ENCODE results near the gene FMN1.

FMN1 gene

DNA sequence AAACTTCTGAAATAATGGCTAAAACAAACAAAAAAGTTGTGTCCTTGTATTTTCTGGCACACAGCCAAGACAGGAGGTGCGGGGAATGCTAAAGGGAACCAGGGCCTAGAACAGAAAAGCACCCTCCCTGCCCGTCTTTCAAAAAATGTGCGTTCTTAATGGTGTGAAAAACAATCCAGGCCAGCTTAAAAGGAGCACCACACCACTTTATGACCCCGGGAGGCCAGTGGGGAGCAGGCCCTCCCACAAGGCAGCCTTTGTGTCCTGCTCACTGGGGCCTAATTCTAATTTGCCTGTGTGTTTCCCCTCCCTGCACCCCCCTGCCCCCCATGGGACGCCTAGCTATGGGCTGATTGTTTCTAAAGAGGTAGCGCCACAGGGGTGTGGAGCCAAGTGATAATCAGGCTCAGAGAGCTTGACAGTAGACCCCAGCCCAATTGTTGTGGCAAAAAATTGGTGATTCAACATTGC is 295.4 kb downstream of the FMN1 start:
- Histone ChIP-seq H2AFZ (ENCODE audit: insufficient read depth, low read length, poor library complexity) (peak overlapping the region; percentile 35), H3K9ac (ENCODE audit: low read length) (no peak overlapping the region), H3K4me3 (ENCODE audit: low read depth, low read length) (no peak overlapping the region), H3K23ac (ENCODE audit: low read length) (no peak overlapping the region), H3K79me1 (ENCODE audit: low read length) (no peaks in the 10 kb centered on the region), H3K36me3 (ENCODE audit: control insufficient read depth in 1 of 2, insufficient read depth in 2 of 2, low read length in 2 of 2) (no peaks in the 10 kb centered on the region), H3K18ac (ENCODE audit: low read length) (no peak overlapping the region), H3K4me2 (ENCODE audit: low read length) (no peak overlapping the region), H2BK120ac (ENCODE audit: insufficient read depth, low read length, poor library complexity) (no peak overlapping the region), H3K9me3 (ENCODE audit: insufficient read depth, low read depth, low read length) (no peaks in the 10 kb centered on the region), H2AK5ac (ENCODE audit: low read length) (no peak overlapping the region), H4K91ac (ENCODE audit: low read depth, low read length) (no peak overlapping the region), H4K12ac (ENCODE audit: low read depth, low read length) (no peak overlapping the region), H3K14ac (ENCODE audit: low read length) (no peak overlapping the region), H3K4me1 (ENCODE audit: control insufficient read depth in 1 of 2, insufficient read depth in 2 of 2, low read length in 2 of 2) (no peaks in the 10 kb centered on the region), H2BK5ac (ENCODE audit: low read depth, low read length, poor library complexity) (no peak overlapping the region), H3K27ac (ENCODE audit: low read depth, low read length) (no peak overlapping the region), H3K4ac (ENCODE audit: low read depth, low read length) (no peak overlapping the region), H2BK12ac (ENCODE audit: low read length) (no peak overlapping the region), H3K27me3 (ENCODE audit: insufficient read depth, low read length) (no peaks in the 10 kb centered on the region), H3K79me2 (ENCODE audit: control insufficient read depth, insufficient read depth, low read length, poor library complexity) (no peaks in the 10 kb centered on the region), H4K8ac (ENCODE audit: low read depth, low read length) (peak overlapping the region; percentile 19)
- DNase-seq = no peak
- WGBS (ENCODE audit: extremely low coverage, insufficient coverage, insufficient read length) = no CpG with 5 or more reads among the region's 6 CpGs

DNA sequence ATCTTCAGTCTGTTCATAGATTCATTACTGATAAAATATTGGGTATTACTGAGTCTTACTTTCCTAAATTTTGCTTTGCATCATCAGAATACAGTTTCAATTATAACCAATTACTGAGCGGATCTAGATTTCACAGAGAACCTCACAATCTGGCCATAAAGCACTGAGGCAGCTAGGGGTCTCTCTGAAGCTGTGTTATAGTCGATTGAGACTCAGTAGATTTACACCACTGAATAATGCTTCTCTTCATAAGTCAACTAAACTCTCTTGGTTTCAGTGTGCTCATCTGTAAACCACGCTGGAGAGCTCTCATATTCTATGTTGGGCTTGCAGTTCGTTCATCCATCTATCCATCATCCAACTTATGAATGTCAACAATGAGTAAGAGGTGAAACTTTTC is 296.1 kb downstream of the FMN1 start:
- no peak overlapping the region for H3K18ac ChIP-seq (ENCODE audit: low read length)
- no peak overlapping the region for H2BK12ac ChIP-seq (ENCODE audit: low read length)
- H3K4me2 ChIP-seq (ENCODE audit: low read length) = no peak overlapping the region
- no peaks in the 10 kb centered on the region for H3K9me3 ChIP-seq (ENCODE audit: insufficient read depth, low read depth, low read length)
- no CpG with 5 or more reads among the region's 4 CpGs for WGBS (ENCODE audit: extremely low coverage, insufficient coverage, insufficient read length)
- no peaks in the 10 kb centered on the region for H3K79me1 ChIP-seq (ENCODE audit: low read length)
- no peak overlapping the region for H2BK5ac ChIP-seq (ENCODE audit: low read depth, low read length, poor library complexity)
- DNase-seq = no peak
- H3K4me1 ChIP-seq (ENCODE audit: control insufficient read depth in 1 of 2, insufficient read depth in 2 of 2, low read length in 2 of 2) = no peaks in the 10 kb centered on the region
- H3K4me3 ChIP-seq (ENCODE audit: low read depth, low read length) = no peak overlapping the region
- H3K23ac ChIP-seq (ENCODE audit: low read length) = no peak overlapping the region
- no peak overlapping the region for H4K8ac ChIP-seq (ENCODE audit: low read depth, low read length)
- no peaks in the 10 kb centered on the region for H3K36me3 ChIP-seq (ENCODE audit: control insufficient read depth in 1 of 2, insufficient read depth in 2 of 2, low read length in 2 of 2)
- no peak overlapping the region for H2AFZ ChIP-seq (ENCODE audit: insufficient read depth, low read length, poor library complexity)
- no peak overlapping the region for H2AK5ac ChIP-seq (ENCODE audit: low read length)
- no peak overlapping the region for H3K9ac ChIP-seq (ENCODE audit: low read length)
- H4K91ac ChIP-seq (ENCODE audit: low read depth, low read length) = no peak overlapping the region
- no peak overlapping the region for H4K12ac ChIP-seq (ENCODE audit: low read depth, low read length)
- H3K4ac ChIP-seq (ENCODE audit: low read depth, low read length) = no peak overlapping the region
- H3K14ac ChIP-seq (ENCODE audit: low read length) = no peak overlapping the region
- no peaks in the 10 kb centered on the region for H3K27me3 ChIP-seq (ENCODE audit: insufficient read depth, low read length)
- no peak overlapping the region for H3K27ac ChIP-seq (ENCODE audit: low read depth, low read length)
- H2BK120ac ChIP-seq (ENCODE audit: insufficient read depth, low read length, poor library complexity) = no peak overlapping the region
- no peaks in the 10 kb centered on the region for H3K79me2 ChIP-seq (ENCODE audit: control insufficient read depth, insufficient read depth, low read length, poor library complexity)

DNA sequence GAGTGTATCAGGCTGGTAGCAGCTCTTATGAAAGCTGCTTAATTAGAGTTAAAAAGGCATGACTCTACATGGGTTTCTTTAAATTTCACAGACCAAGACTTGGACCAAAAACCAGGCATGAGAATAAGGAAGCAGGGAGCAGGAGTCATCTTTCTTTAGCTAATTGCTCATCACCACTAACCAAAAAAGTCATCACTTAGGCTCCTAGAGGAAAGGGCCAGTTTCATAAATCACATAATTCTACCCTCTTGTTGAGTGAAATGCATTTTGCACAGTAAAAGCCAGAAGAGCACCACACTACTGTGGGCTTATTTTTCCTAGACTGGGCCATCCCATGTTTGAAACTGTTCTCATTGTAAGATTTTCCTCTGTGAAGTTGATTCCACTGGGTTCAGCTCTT is 301.1 kb downstream of the FMN1 start:
- no peak overlapping the region for H2AK5ac ChIP-seq (ENCODE audit: low read length)
- no peak overlapping the region for H3K4me3 ChIP-seq (ENCODE audit: low read depth, low read length)
- no peak overlapping the region for H3K4ac ChIP-seq (ENCODE audit: low read depth, low read length)
- H3K23ac ChIP-seq (ENCODE audit: low read length) = no peak overlapping the region
- H2BK5ac ChIP-seq (ENCODE audit: low read depth, low read length, poor library complexity) = no peak overlapping the region
- H3K4me2 ChIP-seq (ENCODE audit: low read length) = no peak overlapping the region
- H4K8ac ChIP-seq (ENCODE audit: low read depth, low read length) = no peak overlapping the region
- no peak overlapping the region for H3K27ac ChIP-seq (ENCODE audit: low read depth, low read length)
- H3K27me3 ChIP-seq (ENCODE audit: insufficient read depth, low read length) = no peaks in the 10 kb centered on the region
- no peak overlapping the region for H3K18ac ChIP-seq (ENCODE audit: low read length)
- H3K36me3 ChIP-seq (ENCODE audit: control insufficient read depth in 1 of 2, insufficient read depth in 2 of 2, low read length in 2 of 2) = no peaks in the 10 kb centered on the region
- no peak overlapping the region for H4K91ac ChIP-seq (ENCODE audit: low read depth, low read length)
- H3K9ac ChIP-seq (ENCODE audit: low read length) = no peak overlapping the region
- no peak for DNase-seq
- H3K79me1 ChIP-seq (ENCODE audit: low read length) = no peaks in the 10 kb centered on the region
- no peaks in the 10 kb centered on the region for H3K9me3 ChIP-seq (ENCODE audit: insufficient read depth, low read depth, low read length)
- no peak overlapping the region for H2AFZ ChIP-seq (ENCODE audit: insufficient read depth, low read length, poor library complexity)
- no peaks in the 10 kb centered on the region for H3K4me1 ChIP-seq (ENCODE audit: control insufficient read depth in 1 of 2, insufficient read depth in 2 of 2, low read length in 2 of 2)
- H4K12ac ChIP-seq (ENCODE audit: low read depth, low read length) = no peak overlapping the region
- no peak overlapping the region for H2BK12ac ChIP-seq (ENCODE audit: low read length)
- H2BK120ac ChIP-seq (ENCODE audit: insufficient read depth, low read length, poor library complexity) = no peak overlapping the region
- no peaks in the 10 kb centered on the region for H3K79me2 ChIP-seq (ENCODE audit: control insufficient read depth, insufficient read depth, low read length, poor library complexity)
- H3K14ac ChIP-seq (ENCODE audit: low read length) = no peak overlapping the region

DNA sequence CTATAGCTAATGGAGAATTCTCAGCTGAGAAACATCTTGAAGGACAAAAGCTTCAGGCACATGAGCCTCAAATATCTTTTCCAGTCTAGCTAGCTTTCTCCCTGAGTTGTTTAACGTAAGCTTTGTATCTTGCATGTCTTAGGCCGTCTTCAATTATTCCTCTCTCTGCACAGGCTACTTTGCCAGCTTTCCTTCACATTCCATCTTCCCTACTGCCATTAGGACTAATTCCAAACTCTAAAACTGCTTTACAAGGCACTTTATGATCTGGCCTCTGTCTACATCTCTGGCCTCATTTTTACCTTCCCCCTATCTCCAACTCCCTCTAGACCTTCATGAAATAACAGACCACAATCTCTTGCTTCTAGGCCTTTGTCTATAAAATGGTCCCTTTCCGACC is 305.3 kb downstream of the FMN1 start:
- H3K18ac ChIP-seq (ENCODE audit: low read length) = no peak overlapping the region
- WGBS (ENCODE audit: extremely low coverage, insufficient coverage, insufficient read length) = no CpG with 5 or more reads among the region's 3 CpGs
- H3K79me1 ChIP-seq (ENCODE audit: low read length) = no peaks in the 10 kb centered on the region
- DNase-seq = no peak
- no peak overlapping the region for H3K4me3 ChIP-seq (ENCODE audit: low read depth, low read length)
- H4K12ac ChIP-seq (ENCODE audit: low read depth, low read length) = no peak overlapping the region
- no peak overlapping the region for H3K4ac ChIP-seq (ENCODE audit: low read depth, low read length)
- no peaks in the 10 kb centered on the region for H3K79me2 ChIP-seq (ENCODE audit: control insufficient read depth, insufficient read depth, low read length, poor library complexity)
- H3K9ac ChIP-seq (ENCODE audit: low read length) = no peak overlapping the region
- no peak overlapping the region for H2BK120ac ChIP-seq (ENCODE audit: insufficient read depth, low read length, poor library complexity)
- H2BK5ac ChIP-seq (ENCODE audit: low read depth, low read length, poor library complexity) = no peak overlapping the region
- no peaks in the 10 kb centered on the region for H3K9me3 ChIP-seq (ENCODE audit: insufficient read depth, low read depth, low read length)
- no peak overlapping the region for H3K23ac ChIP-seq (ENCODE audit: low read length)
- H3K14ac ChIP-seq (ENCODE audit: low read length) = no peak overlapping the region
- H3K4me1 ChIP-seq (ENCODE audit: control insufficient read depth in 1 of 2, insufficient read depth in 2 of 2, low read length in 2 of 2) = no peaks in the 10 kb centered on the region
- no peak overlapping the region for H4K91ac ChIP-seq (ENCODE audit: low read depth, low read length)
- no peak overlapping the region for H3K27ac ChIP-seq (ENCODE audit: low read depth, low read length)
- H2AK5ac ChIP-seq (ENCODE audit: low read length) = no peak overlapping the region
- H3K4me2 ChIP-seq (ENCODE audit: low read length) = no peak overlapping the region
- H2AFZ ChIP-seq (ENCODE audit: insufficient read depth, low read length, poor library complexity) = no peak overlapping the region
- no peak overlapping the region for H2BK12ac ChIP-seq (ENCODE audit: low read length)
- H3K27me3 ChIP-seq (ENCODE audit: insufficient read depth, low read length) = no peaks in the 10 kb centered on the region
- H4K8ac ChIP-seq (ENCODE audit: low read depth, low read length) = no peak overlapping the region
- no peaks in the 10 kb centered on the region for H3K36me3 ChIP-seq (ENCODE audit: control insufficient read depth in 1 of 2, insufficient read depth in 2 of 2, low read length in 2 of 2)
